Omental fat pad (tissue), 4 donors: Measurements from ENCODE around the gene NPNT. TPM values are rescaled to one million over a fixed set of nuclear protein-coding genes. Genes with fewer than 3 reads are reported as not detected.

ENCODE experiments used
- ATAC-seq: fragments of 150-250 bp; one replicate; pipeline ENCODE4 v1.9.1; 2016; ENCODE audit warnings: mild to moderate bottlenecking, moderate library complexity; ENCODE audit not compliant: low FRiP score
- DNase-seq: peaks from one replicate; pipeline ENCODE4 v3.0.0-alpha.2; 2019; ENCODE audit warnings: low spot score
- CTCF ChIP-seq, 3 donors: fragments of 450-650 bp; IDR thresholded peaks; one replicate each; pipeline ENCODE4 v1.5.1; 2016 to 2017; ENCODE audit warnings: antibody characterized with exemption in 3 of 3, mild to moderate bottlenecking in 3 of 3, moderate library complexity in 2 of 3
- total RNA-seq, 4 donors: library from RNA; depleted of rRNA; stranded (reverse); fragments of >200 nt; gene quantifications; one replicate each; pipeline ENCODE4 v1.1.0, GENCODE V29; 2016

The NPNT gene
- total RNA-seq, 4 donors from 2014 or later, result 7.4 to 40.6 (median 23.2) TPM

GRCh38 chr4:105917171-105917685, 22.0 kb downstream of the NPNT start:
- no peak for TF ChIP-seq CTCF (IDR thresholded peaks at IDR 0.05)
- DNase-seq, result no peak
- no peak for ATAC-seq

DNA sequence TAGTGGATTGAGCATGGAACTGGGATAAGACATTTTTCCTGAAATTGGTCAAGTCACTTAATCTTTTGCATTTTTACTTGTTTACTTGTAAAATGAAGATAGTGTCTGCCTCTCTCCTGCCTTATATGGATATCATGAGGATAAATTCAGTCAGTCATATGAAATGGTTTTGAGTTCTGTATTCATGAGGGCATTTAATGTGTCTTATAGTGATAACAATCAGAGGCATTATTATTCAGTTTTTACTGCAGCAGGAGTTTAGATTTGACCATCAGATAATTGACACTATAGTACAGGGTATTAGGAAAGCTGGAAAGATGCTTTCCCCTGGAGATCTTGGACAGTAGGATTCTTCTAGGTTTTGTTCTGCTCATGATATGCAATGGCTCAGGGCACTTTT, 26.0 kb downstream of the NPNT start:
- TF ChIP-seq CTCF (IDR thresholded peaks at IDR 0.05), result no peak
- ATAC-seq (no peak), DNase-seq (no peak)

- TF ChIP-seq CTCF (IDR thresholded peaks at IDR 0.05), result no peak
- DNase-seq, result no peak
- peak; percentile 71 for ATAC-seq
These were observed 28.4 kb downstream of the NPNT start for GRCh38 chr4:105923497-105924238.

DNA sequence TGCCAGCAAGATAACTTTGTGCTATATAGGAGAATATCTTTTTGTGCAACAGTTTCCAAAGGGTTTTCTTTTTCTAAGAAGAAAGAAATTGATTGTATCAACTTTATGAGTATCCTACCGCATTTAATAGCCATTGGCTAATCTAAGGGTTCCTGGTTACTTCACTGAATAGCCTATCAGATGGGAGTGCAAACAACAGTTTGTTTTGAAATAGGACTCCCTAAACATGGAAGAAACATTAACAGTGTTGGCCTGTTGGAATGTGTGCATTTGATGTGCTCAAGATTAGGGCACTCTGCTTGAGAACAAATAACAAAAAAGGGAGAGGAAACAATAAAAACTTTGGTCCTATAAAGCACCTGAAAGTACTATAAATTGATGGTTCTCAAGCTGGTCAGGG, 29.1 kb downstream of the NPNT start:
- no peak for ATAC-seq
- no peak for DNase-seq
- TF ChIP-seq CTCF (IDR thresholded peaks at IDR 0.05), result no peak

DNA sequence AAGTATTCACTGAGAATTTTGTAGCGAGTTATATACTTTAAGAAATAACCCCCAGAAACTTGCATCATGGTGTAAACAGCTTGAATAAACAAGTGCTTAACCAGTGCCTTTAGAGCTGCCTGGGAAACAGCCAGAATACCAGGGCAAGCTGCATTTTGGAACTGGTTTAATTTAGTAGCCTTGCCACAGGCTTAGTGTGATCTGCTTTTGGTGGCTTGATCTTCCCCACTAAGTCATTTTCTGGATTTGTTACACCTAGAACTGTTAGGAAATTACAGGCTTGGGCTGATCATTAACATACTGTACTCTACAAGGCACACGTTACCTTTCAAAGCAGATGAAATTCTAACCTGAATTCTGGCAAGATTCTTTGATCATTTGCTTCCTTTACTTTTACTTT, 35.4 kb downstream of the NPNT start:
- DNase-seq (no peak), ATAC-seq (no peak)
- TF ChIP-seq CTCF (IDR thresholded peaks at IDR 0.05), result no peak

GRCh38 chr4:105933083-105933482, 37.8 kb downstream of the NPNT start:
- TF ChIP-seq CTCF (IDR thresholded peaks at IDR 0.05), result no peak
- ATAC-seq, result no peak

GRCh38 chr4:105934386-105934785, 39.1 kb downstream of the NPNT start:
- DNase-seq (no peak), ATAC-seq (no peak)
- TF ChIP-seq CTCF (IDR thresholded peaks at IDR 0.05), result no peak

More at GRCh38 chr4:105933083-105933482, 37.8 kb downstream of the NPNT start:
- DNase-seq, result no peak
